Ecto neural progenitor cell (in vitro differentiated cells): ENCODE data around the gene DPYSL5.

Experiments used
- DNase-seq: peaks from one replicate; pipeline ENCODE4 v3.0.0-alpha.2; 2018; ENCODE audit warnings: low spot score

The DPYSL5 gene

GRCh38 chr2:26932974-26933373 lies 85.0 kb downstream of the DPYSL5 start:
- no peak for DNase-seq

- peak; percentile 34 for DNase-seq
Measured at GRCh38 chr2:26933431-26934334, 85.8 kb downstream of the DPYSL5 start.

- DNase-seq: peak; percentile 16
Measured at GRCh38 chr2:26934335-26934724, 86.4 kb downstream of the DPYSL5 start.

GRCh38 chr2:26934985-26935384 lies 87.1 kb downstream of the DPYSL5 start:
- no peak for DNase-seq

- no peak for DNase-seq
Measured at GRCh38 chr2:26936855-26937254, 88.9 kb downstream of the DPYSL5 start.

GRCh38 chr2:26938399-26939118 lies 90.6 kb downstream of the DPYSL5 start:
- no peak for DNase-seq

GRCh38 chr2:26940001-26940400 lies 92.1 kb downstream of the DPYSL5 start:
- DNase-seq: no peak

GRCh38 chr2:26941486-26941885 lies 93.6 kb downstream of the DPYSL5 start:
- DNase-seq: no peak

- DNase-seq: peak; percentile 83
Measured at GRCh38 chr2:26942543-26943295, 94.8 kb downstream of the DPYSL5 start.

- no peak for DNase-seq
Measured at GRCh38 chr2:26945991-26946750, 98.2 kb downstream of the DPYSL5 start.

GRCh38 chr2:26946841-26947784 lies 99.2 kb downstream of the DPYSL5 start:
- DNase-seq: no peak

- DNase-seq: no peak
Measured at GRCh38 chr2:26948800-26949199, 100.9 kb downstream of the DPYSL5 start.

- no peak for DNase-seq
Measured at GRCh38 chr2:26950246-26950645, 102.3 kb downstream of the DPYSL5 start.

- DNase-seq: no peak
Measured at GRCh38 chr2:26951236-26951635, 103.3 kb downstream of the DPYSL5 start.

- DNase-seq: no peak
Measured at GRCh38 chr2:26952374-26952773, 104.4 kb downstream of the DPYSL5 start.

- no peak for DNase-seq
Measured at GRCh38 chr2:26954135-26954534, 106.2 kb downstream of the DPYSL5 start.

- DNase-seq: no peak
Measured at GRCh38 chr2:26957041-26957440, 109.1 kb downstream of the DPYSL5 start.

- DNase-seq: no peak
Measured at GRCh38 chr2:26957534-26957933, 109.6 kb downstream of the DPYSL5 start.

GRCh38 chr2:26959331-26959730 lies 111.4 kb downstream of the DPYSL5 start:
- DNase-seq: no peak

- no peak for DNase-seq
Measured at GRCh38 chr2:26964446-26965130, 116.7 kb downstream of the DPYSL5 start.
